ENCODE measurements around the gene KCNK18.
"Not testable (repeated sequence)": the region's sequence is repeated elsewhere in the genome, so short reads cannot be mapped to it uniquely, and the experiment has no call there.

The KCNK18 gene

GRCh38 chr10:117174439-117175214, 22.7 kb upstream of the KCNK18 start:
- peak; percentile 73 to 79 for DNase-seq

- no peak for DNase-seq
Measured at GRCh38 chr10:117175215-117175900, 21.9 kb upstream of the KCNK18 start.

- DNase-seq, result peak; percentile 74 to 75
Measured at GRCh38 chr10:117175901-117176534, 21.3 kb upstream of the KCNK18 start.

- no peak for DNase-seq
Measured at GRCh38 chr10:117178190-117178589, 19.1 kb upstream of the KCNK18 start.

GRCh38 chr10:117184296-117184695, 13.0 kb upstream of the KCNK18 start:
- no peak for DNase-seq

GRCh38 chr10:117184821-117185220, 12.5 kb upstream of the KCNK18 start:
- no peak for DNase-seq

- DNase-seq, result not testable (repeated sequence)
Measured at GRCh38 chr10:117185817-117186216, 11.5 kb upstream of the KCNK18 start.

- no peak for DNase-seq
Measured at GRCh38 chr10:117186832-117187615, 10.3 kb upstream of the KCNK18 start.

GRCh38 chr10:117188371-117188770, 8.9 kb upstream of the KCNK18 start:
- peak in 1 of 2 donors; percentile 26 for DNase-seq

GRCh38 chr10:117189557-117189956, 7.7 kb upstream of the KCNK18 start:
- no peak for DNase-seq

GRCh38 chr10:117198088-117198487, 799 bp downstream of the KCNK18 start:
- no peak for DNase-seq

- DNase-seq, result no peak
Measured at GRCh38 chr10:117201826-117202225, 4.5 kb downstream of the KCNK18 start.

GRCh38 chr10:117204316-117204715, 7.0 kb downstream of the KCNK18 start:
- DNase-seq, result no peak

GRCh38 chr10:117212176-117212575, 14.9 kb downstream of the KCNK18 start:
- no peak for DNase-seq

- no peak for DNase-seq
Measured at GRCh38 chr10:117214401-117214800, 17.1 kb downstream of the KCNK18 start.

- DNase-seq, result no peak
Measured at GRCh38 chr10:117215079-117215478, 17.8 kb downstream of the KCNK18 start.

- DNase-seq, result no peak
Measured at GRCh38 chr10:117216028-117216427, 18.7 kb downstream of the KCNK18 start.

GRCh38 chr10:117216611-117217195, 19.4 kb downstream of the KCNK18 start:
- DNase-seq, result peak; percentile 37 to 43

- DNase-seq, result no peak
Measured at GRCh38 chr10:117217196-117217761, 20.0 kb downstream of the KCNK18 start.

GRCh38 chr10:117218654-117219053, 21.4 kb downstream of the KCNK18 start:
- DNase-seq, result no peak

- DNase-seq, result no peak
Measured at GRCh38 chr10:117221156-117221711, 23.9 kb downstream of the KCNK18 start.

GRCh38 chr10:117222552-117222951, 25.3 kb downstream of the KCNK18 start:
- no peak for DNase-seq

All from hippocampal formation (tissue), 2 donors.